WERI-Rb-1 (cell line): Measurements from ENCODE around the gene ADGRL4.
"Not testable (repeated sequence)": the region's sequence is repeated elsewhere in the genome, so short reads cannot be mapped to it uniquely, and the experiment has no call there.

Experiments used
- DNase-seq: peaks from one replicate; pipeline ENCODE4 v3.0.0-alpha.2; 2020
- H3K27ac ChIP-seq: fragments of 250-450 bp; sonication (Bioruptor Pico); 2 replicates; pipeline ENCODE4 v1.5.1; 2020; ENCODE audit warnings: mild to moderate bottlenecking, moderate library complexity
- H3K27me3 ChIP-seq: fragments of 250-450 bp; sonication (Bioruptor Pico); 2 replicates; pipeline ENCODE4 v1.5.1; 2021; ENCODE audit warnings: mild to moderate bottlenecking, low read depth, moderate library complexity; ENCODE audit not compliant: insufficient read depth, severe bottlenecking
- H3K36me3 ChIP-seq: fragments of 250-450 bp; sonication (Bioruptor Pico); 2 replicates; pipeline ENCODE4 v1.5.1; 2020; ENCODE audit warnings: mild to moderate bottlenecking, moderate library complexity
- H3K4me3 ChIP-seq: 2 replicates; pipeline ENCODE4 v1.5.1; 2011; ENCODE audit warnings: low read depth, mild to moderate bottlenecking, control low read depth, low read length
- H3K9me3 ChIP-seq: fragments of 250-450 bp; sonication (Bioruptor Pico); 2 replicates; pipeline ENCODE4 v1.5.1; 2021; ENCODE audit warnings: mild to moderate bottlenecking, moderate library complexity; ENCODE audit not compliant: severe bottlenecking
- CTCF ChIP-seq: IDR thresholded peaks from 2 replicates; pipeline ENCODE4 v1.5.1; 2011; ENCODE audit warnings: low read depth, mild to moderate bottlenecking, control low read depth, inconsistent platforms, low read length

Gene ADGRL4

GRCh38 chr1:79005945-79006344 is 585 bp downstream of the ADGRL4 start:
- Histone ChIP-seq H3K27me3 (no peaks in the 10 kb centered on the region), H3K9me3 (no peaks in the 10 kb centered on the region), H3K36me3 (no peaks in the 10 kb centered on the region), H3K27ac (no peak overlapping the region), H3K4me3 (no peak overlapping the region)
- no peak for DNase-seq
- no peak for TF ChIP-seq CTCF

GRCh38 chr1:79004916-79005315 is 1.6 kb downstream of the ADGRL4 start:
- DNase-seq: no peak
- H3K27ac ChIP-seq: no peak overlapping the region
- no peaks in the 10 kb centered on the region for H3K36me3 ChIP-seq
- H3K27me3 ChIP-seq: no peaks in the 10 kb centered on the region
- TF ChIP-seq CTCF: no peak
- H3K4me3 ChIP-seq: no peak overlapping the region
- H3K9me3 ChIP-seq: no peaks in the 10 kb centered on the region

- Histone ChIP-seq H3K9me3 (no peaks in the 10 kb centered on the region), H3K36me3 (no peaks in the 10 kb centered on the region), H3K27me3 (no peaks in the 10 kb centered on the region), H3K4me3 (no peak overlapping the region), H3K27ac (no peak overlapping the region)
- TF ChIP-seq CTCF: no peak
- DNase-seq: no peak
Measured at GRCh38 chr1:78996791-78997190, 9.7 kb downstream of the ADGRL4 start.

- no peak for DNase-seq
- no peak overlapping the region for H3K27ac ChIP-seq
- no peak for TF ChIP-seq CTCF
- no peaks in the 10 kb centered on the region for H3K27me3 ChIP-seq
- H3K36me3 ChIP-seq: no peaks in the 10 kb centered on the region
- H3K9me3 ChIP-seq: no peaks in the 10 kb centered on the region
- no peak overlapping the region for H3K4me3 ChIP-seq
Measured at GRCh38 chr1:78987042-78987441, 19.5 kb downstream of the ADGRL4 start.

- Histone ChIP-seq H3K4me3 (no peak overlapping the region), H3K36me3 (no peaks in the 10 kb centered on the region), H3K27ac (no peak overlapping the region), H3K27me3 (no peaks in the 10 kb centered on the region), H3K9me3 (no peaks in the 10 kb centered on the region)
- TF ChIP-seq CTCF: no peak
- DNase-seq: no peak
Measured at GRCh38 chr1:78980511-78980910, 26.0 kb downstream of the ADGRL4 start.

- DNase-seq: no peak
- no peak for TF ChIP-seq CTCF
- H3K27ac ChIP-seq: no peak overlapping the region
- H3K4me3 ChIP-seq: no peak overlapping the region
- no peaks in the 10 kb centered on the region for H3K36me3 ChIP-seq
- H3K27me3 ChIP-seq: no peaks in the 10 kb centered on the region
- no peaks in the 10 kb centered on the region for H3K9me3 ChIP-seq
Measured at GRCh38 chr1:78972723-78973122, 33.8 kb downstream of the ADGRL4 start.

- H3K9me3 ChIP-seq, H3K4me3 ChIP-seq, DNase-seq: not testable (repeated sequence)
Measured at GRCh38 chr1:78967091-78967490, 39.4 kb downstream of the ADGRL4 start.

More at GRCh38 chr1:78967091-78967490, 39.4 kb downstream of the ADGRL4 start:
- H3K27me3 ChIP-seq, H3K27ac ChIP-seq, H3K36me3 ChIP-seq: not testable (repeated sequence)
